HS-27A (cell line): ENCODE results near the gene SLC13A1.
"Not testable (repeated sequence)": the region's sequence is repeated elsewhere in the genome, so short reads cannot be mapped to it uniquely, and the experiment has no call there.

Source experiments
- DNase-seq: peaks from one replicate; pipeline ENCODE4 v3.0.0-alpha.2; 2012; ENCODE audit warnings: low read depth, missing footprints

The SLC13A1 gene

GRCh38 chr7:123199883-123200282 lies at the start of gene SLC13A1:
SLC13A1 (minus strand) TSS chr7:123199969; CDS start chr7:123199946, 23 bp downstream.
- no peak for DNase-seq

- no peak for DNase-seq
Observed at GRCh38 chr7:123244768-123245167, 45.0 kb upstream of the SLC13A1 start.

- no peak for DNase-seq
Observed at GRCh38 chr7:123242467-123243092, 42.8 kb upstream of the SLC13A1 start.

- DNase-seq, result no peak
Observed at GRCh38 chr7:123241809-123242208, 42.0 kb upstream of the SLC13A1 start.

DNA sequence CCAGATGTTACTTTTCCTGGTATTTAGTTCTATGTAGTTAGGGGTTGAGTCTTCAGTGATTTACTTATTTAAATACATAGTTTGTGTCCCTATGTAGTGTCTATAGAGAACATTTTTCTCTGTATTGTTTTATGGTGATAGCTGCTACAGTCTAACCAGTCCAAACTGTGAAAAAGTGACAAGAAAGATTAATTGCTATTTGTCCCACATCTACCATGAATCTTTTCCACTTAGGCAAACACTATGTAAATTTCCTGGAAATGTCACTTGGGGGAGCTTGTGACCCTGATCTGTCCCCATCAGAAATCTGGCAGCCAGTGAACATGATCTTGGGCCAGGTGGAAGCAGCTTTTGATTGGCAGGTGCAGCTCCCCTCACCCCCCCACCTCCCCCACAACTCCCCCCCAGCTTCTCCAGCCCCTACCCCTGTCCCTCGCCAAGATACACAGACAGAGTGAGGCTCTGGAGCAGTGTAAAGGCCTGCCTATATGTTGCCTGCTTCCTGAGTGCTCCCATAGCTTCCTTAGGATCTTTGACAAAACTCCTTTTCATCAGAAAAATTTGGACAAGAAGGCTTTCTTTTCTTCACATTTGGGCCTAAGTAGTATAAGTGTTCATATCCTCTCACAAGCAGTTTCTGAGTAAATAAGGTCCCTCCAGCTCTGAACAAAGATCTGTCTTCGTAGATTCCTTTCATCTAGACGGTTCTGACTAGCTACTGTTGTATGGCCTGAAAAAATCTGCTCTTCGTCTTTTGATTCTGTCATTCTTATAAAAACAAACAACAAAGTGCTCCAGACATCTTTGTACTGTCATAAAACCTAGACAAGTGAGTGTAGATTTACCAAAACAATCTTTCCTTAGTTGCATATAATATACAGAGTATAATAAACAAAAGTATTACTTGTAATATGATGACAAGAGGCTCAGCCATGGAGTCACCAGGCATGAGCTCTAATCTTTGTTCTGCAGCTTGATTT lies 31.5 kb upstream of the SLC13A1 start:
- no peak for DNase-seq

GRCh38 chr7:123230603-123231002 lies 30.8 kb upstream of the SLC13A1 start:
- DNase-seq, result no peak

- no peak for DNase-seq
Observed at GRCh38 chr7:123230147-123230546, 30.4 kb upstream of the SLC13A1 start.

DNA sequence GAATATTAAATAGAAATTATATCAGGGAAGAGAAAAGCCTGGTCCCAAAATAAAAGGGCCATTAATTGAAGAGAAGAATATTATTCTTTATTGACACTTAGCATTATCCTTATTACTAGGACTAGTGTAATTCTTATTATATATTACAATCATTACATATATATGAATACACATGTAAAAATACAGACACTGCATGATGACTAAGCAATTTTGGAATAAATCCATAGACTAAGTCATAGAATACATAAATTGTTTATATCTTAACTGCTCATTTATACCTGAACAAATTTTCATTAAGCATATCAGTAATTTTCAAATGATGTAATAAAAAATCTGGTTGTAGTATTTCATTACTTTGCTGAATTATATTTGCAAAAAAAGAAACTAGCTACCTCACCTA lies 29.7 kb upstream of the SLC13A1 start:
- no peak for DNase-seq

DNA sequence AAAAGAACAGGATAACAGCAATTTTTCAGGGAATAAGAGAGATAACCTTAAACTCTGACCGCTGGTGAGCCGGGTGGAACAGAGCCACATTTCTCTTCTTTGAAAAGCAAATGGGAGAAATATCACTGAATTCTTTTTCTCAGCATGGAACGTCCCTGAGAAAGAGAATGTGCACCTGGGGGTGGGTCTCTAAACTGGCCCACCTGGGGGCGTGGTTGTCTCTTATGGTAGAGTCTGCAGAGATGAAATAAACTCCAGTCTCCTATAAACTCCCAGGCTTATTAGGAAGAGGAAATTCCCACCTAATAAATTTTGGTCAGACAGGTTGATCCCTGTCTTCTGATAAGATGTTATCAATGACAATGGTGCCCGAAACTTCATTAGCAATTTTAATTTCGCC lies 27.9 kb upstream of the SLC13A1 start:
- not testable (repeated sequence) for DNase-seq

DNA sequence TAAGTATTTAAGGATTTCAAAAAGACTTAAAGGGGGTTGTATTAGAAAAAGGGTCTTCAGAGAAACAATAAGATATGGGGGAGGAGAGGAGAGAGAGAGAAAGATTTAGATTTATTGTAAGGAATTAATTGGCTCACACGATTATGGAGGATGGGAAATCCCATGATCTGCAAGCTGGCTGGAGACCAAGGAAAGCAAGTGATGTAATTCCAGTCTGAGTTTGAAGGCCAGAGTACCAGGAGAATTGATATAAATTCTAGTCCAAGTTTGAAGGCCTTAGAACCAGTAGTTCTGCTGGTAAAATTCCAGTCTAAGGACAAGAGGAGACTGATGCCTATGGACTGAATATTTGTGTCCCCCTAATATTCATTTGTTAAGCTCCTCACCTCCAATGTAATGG lies 20.6 kb upstream of the SLC13A1 start:
- no peak for DNase-seq

DNA sequence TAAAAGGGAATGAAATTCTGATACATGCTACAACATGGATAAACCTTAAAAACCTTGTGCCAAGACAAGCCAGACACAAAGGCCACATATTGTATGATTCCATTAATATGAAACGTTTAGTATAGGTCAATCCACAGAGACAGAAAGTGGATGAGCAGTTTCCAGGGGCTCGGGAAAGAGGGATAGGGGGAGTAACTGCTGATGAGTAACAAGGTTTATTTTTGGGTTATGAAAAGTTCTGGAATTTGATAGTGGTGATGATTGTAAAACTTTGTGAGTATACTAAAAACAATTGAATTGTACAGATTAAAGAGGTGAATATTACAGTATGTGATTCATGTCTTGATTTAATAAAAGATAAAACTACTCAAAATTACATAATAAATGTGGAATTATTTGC lies 19.1 kb upstream of the SLC13A1 start:
- DNase-seq, result no peak

DNA sequence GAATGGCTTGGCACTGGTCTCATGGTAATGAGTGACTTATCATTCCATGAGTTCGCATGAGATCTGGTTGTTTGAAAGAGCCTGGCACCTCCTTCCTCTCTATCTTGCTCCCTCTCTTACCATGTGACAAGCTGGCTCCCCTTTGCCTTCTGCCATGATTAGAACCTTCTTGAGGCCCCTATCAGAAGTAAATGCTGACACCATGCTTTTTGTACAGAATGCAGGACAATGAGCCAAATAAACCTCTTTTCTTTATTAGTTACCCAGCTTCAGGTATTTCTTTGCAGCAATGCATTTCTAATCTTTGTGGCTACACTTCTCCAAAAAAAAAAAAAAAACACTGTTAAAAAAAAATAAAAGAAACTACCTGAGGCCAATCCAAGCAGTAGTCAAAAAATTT lies 17.1 kb upstream of the SLC13A1 start:
- no peak for DNase-seq

DNA sequence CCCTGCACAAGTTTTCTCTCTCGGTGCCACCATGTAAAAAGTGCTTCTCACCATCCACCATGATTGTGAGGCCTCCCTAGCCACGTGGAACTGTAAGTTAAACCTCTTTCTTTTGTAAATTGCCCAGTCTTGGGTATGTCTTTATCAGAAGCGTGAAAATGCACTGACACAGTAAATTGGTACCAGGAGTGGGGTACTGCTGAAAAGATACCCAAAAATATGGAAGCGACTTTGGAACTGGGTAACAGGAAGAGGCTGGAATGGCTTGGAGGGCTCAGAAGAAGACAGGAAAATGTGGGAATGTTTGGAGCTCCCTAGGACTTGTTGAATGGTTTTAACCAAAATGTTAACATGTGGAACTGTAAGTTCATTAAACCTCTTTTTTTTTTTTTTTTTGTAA lies 15.6 kb upstream of the SLC13A1 start:
- no peak for DNase-seq

GRCh38 chr7:123211545-123211944 lies 11.8 kb upstream of the SLC13A1 start:
- no peak for DNase-seq

DNA sequence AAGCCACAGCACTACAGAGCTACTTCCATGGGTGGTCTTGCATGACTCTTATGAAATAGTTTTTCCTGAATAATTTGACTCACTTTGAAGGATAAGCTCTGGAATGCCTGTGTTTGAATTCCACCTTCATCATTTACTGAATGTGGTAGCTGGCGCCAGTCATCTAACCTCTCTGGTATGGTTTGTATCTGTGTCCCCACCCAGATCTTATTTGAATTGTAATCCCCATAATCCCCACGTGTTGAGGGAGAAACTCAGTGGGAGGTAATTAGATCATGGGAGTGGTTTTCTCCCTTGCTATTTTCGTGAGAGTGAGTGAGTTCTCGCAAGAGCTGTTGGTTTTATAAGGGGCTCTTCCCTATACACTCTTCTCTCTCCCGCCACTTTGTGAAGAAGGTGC lies 11.2 kb upstream of the SLC13A1 start:
- DNase-seq, result no peak

DNA sequence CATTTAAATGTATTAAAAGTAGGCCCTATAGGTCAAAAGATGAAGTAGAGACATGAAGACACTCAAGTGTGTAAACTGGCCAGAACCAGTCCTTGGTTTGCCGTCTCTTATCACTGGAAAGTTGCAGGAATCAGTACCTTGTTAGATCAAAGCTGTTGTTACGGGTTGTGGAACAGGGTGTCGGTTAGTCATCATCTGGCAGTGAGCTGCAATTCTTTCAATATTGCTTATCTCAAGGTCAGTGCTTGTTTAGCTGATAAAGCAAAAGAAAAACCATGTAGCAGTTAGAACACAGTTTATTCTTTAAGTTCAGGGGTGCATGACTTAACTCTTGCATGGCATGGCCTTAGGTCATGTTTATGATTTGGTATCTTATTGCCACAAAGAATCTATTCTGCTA lies 10.0 kb upstream of the SLC13A1 start:
- no peak for DNase-seq

DNA sequence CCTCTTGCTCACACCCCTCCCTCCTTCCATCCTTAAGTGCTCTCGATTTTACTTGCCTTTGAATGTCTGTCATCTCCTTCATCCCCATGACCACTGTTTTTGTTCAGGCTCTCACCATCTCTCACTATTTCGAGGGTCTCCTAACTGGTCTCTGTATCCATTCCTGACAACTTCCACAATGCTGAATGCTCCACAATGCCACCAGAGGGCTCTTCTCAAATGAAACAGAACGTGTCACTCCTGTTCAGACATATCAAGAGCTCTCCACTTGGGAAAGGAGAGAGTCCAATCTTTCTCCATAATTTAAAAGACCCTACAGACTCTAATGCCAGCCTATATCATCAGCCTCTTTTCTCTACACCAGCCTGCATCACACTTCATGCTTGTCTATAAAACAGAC lies 9.0 kb upstream of the SLC13A1 start:
- DNase-seq, result no peak

DNA sequence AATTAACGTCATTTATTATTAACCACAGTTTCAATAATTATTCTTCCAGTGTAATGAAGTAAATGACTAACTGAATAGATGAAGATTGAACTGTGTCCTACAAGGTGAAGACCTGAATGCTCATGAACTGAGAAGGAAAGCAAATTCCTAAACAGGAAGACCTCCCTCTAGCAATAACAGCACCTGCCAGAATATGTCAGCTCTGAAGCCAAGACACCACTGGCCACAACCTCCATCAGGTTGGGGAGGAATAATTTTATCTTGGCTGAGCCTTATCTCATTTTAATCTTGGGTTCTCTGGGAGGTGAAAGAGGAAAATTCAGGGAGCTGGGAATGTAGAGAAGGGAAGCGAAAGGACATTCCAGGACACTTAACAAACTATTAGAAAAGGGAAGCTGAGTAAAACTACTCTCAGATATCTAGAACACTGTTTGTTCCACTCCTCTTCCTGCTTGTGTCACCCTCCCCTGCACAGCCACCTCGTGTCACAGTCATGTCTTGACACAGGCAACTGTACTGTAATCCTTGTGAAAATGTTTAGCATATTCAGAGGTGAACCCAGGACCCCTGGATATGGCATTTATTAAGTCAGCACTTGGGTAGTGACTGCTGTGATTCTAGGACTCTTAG lies 4.6 kb upstream of the SLC13A1 start:
- no peak for DNase-seq

GRCh38 chr7:123201901-123202300 lies 2.1 kb upstream of the SLC13A1 start:
- no peak for DNase-seq

DNA sequence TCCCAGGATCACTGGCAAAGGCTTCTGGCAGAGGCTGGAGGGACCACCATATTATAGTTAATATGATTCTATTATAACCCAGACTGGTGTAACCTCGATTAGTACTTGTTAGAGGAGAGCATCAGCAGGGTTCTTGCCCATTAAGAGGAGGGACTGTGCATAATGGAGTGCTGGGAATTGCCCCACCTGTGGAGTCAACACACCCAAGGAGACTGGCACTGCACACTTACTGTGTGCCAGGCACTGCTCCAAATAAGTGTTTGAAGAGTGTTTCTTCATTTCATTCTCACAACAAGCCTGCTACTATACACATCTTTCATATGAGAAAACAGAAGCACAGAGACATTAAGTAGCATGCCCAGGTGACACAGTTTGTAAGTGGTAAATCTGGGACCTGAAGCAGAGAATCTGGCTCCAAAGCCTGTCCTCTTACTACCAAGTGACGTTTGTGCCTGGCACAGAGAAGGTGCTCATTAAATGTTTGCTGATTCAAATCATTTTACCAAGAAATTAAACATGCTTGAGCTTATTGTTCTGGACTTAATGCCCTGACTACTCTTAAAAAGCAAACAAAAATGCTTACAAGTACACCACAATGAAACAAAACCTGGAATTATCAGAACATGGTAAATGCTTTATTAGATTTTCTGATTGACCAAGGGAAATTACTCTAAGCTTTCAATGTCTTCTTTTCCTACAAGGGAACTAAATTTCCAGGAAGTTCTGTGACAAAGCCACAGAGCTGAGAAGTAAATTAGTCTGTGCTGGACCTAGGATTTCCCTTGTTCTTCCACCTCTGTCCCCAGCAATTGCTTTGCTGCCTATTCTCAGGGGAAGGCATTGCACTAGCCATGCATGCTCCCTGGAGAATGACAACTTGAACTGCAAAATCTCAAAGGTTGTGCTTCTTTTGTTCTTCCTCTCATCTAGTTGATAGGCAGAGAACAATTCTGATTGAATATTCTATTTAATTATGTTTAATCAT lies 809 bp downstream of the SLC13A1 start:
- no peak for DNase-seq

- DNase-seq, result no peak
Observed at GRCh38 chr7:123198111-123198510, 1.7 kb downstream of the SLC13A1 start.

DNA sequence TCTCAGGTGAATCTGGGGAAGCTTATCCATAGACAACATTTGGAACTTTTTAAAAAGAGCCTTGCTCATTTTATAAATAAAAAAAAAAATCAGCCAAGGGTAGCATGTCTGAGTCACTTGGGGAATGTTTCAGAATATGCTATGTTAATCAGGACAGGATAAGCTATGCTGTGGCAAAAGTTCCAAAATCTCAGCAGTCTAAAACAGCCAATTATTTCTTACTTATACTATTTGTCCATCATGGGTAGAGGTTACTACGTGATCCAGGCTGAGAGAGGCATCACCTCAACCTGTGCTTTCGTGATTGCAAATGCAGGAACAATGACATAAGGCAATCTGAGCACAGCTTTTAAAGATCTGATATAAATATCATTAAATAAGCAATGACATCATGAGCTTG lies 6.5 kb downstream of the SLC13A1 start:
- DNase-seq, result no peak
